HepG2 (cell line): ENCODE results near the gene UBE2QL1. TPM values are rescaled to one million over a fixed set of nuclear protein-coding genes. Genes with fewer than 3 reads are reported as not detected.

Experiments used
- ATAC-seq: fragments of 200-7000 bp; cut with Tn5 transposase; 3 replicates; pipeline ENCODE4 v1.9.1; 2020; ENCODE audit warnings: mild to moderate bottlenecking, moderate library complexity
- BruUV-seq: library from RNA; stranded (reverse); fragments of 400-500 nt; replicated peaks from 2 replicates; lab custom pipeline; 2021; lab: Mats Ljungman, UMichigan
- CTCF ChIA-PET: fragments of 300-600 bp; formaldehyde crosslinking; extraction: SDS; loops from one replicate; lab custom pipeline; 2021; ENCODE audit warnings: low total read pairs, inconsistent platforms, low intra/inter-chr PET ratio; lab: Yijun Ruan, JAX
- POLR2A ChIA-PET: fragments of 350-600 bp; sonication (Branson Sonifier 250); formaldehyde crosslinking; loops from one replicate; lab custom pipeline; 2020; ENCODE audit warnings: antibody characterized with exemption, inconsistent platforms; lab: Yijun Ruan, JAX
- DNase-seq: peaks from one replicate; pipeline ENCODE4 v3.0.0-alpha.2; 2015; ENCODE audit warnings: low spot score
- FAIRE-seq: peaks from 3 replicates; lab custom pipeline; 2011; peaks lifted over from hg19 to GRCh38; lab: Jason Lieb, UNC
- H2AFZ ChIP-seq: one replicate; pipeline ENCODE4 v1.6.1; 2011; ENCODE audit warnings: low read length, inconsistent platforms
- H3K27ac ChIP-seq: fragments of 300-600 bp; 3 replicates; pipeline ENCODE4 v1.8.0; 2011; ENCODE audit warnings: mixed run types, mild to moderate bottlenecking, mixed read lengths, low read length, inconsistent platforms; ENCODE audit not compliant: insufficient read depth; ENCODE audit errors: extremely low read length
- H3K27me3 ChIP-seq, 2 experiments: fragments of 200-600 bp in 1 of 2; 2 replicates in 1 of 2; 3 replicates in 1 of 2; pipeline versions ENCODE4 v1.6.0 to v1.8.0; 2011; ENCODE audit warnings: low read length in 2 of 2, mild to moderate bottlenecking in 2 of 2, moderate library complexity in 2 of 2, inconsistent platforms in 1 of 2; ENCODE audit not compliant: insufficient read depth in 2 of 2, control insufficient read depth in 1 of 2
- H3K36me3 ChIP-seq, 2 experiments: fragments of 200-600 bp in 1 of 2; replicated peaks in 1 of 2; 2 replicates in 1 of 2; 3 replicates in 1 of 2; pipeline versions ENCODE4 v1.5.1 to v1.8.0; 2011; ENCODE audit warnings: low read length in 2 of 2, inconsistent platforms in 1 of 2; ENCODE audit not compliant: insufficient read depth in 2 of 2, control insufficient read depth in 1 of 2
- H3K4me1 ChIP-seq: 2 replicates; pipeline ENCODE4 v1.5.1; 2012; ENCODE audit warnings: low read length, inconsistent platforms; ENCODE audit not compliant: insufficient read depth
- H3K4me2 ChIP-seq: 2 replicates; pipeline ENCODE4 v1.6.0; 2011; ENCODE audit warnings: low read depth, low read length, inconsistent platforms
- H3K4me3 ChIP-seq, 3 experiments: fragments of 200-600 bp in 1 of 3; sonication (generic), shearing (Covaris generic) in 1 of 3; replicated peaks in 1 of 3; 2 replicates each; pipeline ENCODE4 v1.5.1; 2011 to 2016; ENCODE audit warnings: low read length in 3 of 3, inconsistent platforms in 2 of 3, low read depth in 2 of 3, mild to moderate bottlenecking in 2 of 3, control low read depth in 1 of 3, mixed read lengths in 1 of 3; ENCODE audit not compliant: insufficient read depth in 1 of 3
- H3K79me2 ChIP-seq: one replicate; pipeline ENCODE4 v1.6.1; 2011; ENCODE audit warnings: low read length, inconsistent platforms; ENCODE audit not compliant: insufficient read depth
- H3K9ac ChIP-seq: 2 replicates; pipeline ENCODE4 v1.6.0; 2011; ENCODE audit warnings: mild to moderate bottlenecking, low read depth, low read length, inconsistent platforms; ENCODE audit not compliant: insufficient read depth
- H3K9me3 ChIP-seq: 2 replicates; pipeline ENCODE4 v1.5.1; 2012; ENCODE audit warnings: mild to moderate bottlenecking, low read length
- H4K20me1 ChIP-seq: 2 replicates; pipeline ENCODE4 v1.6.0; 2011; ENCODE audit warnings: inconsistent platforms, mild to moderate bottlenecking, low read length, moderate library complexity; ENCODE audit not compliant: insufficient read depth
- CHD2 ChIP-seq: IDR thresholded peaks from 2 replicates; pipeline ENCODE4 v1.6.1; 2011; ENCODE audit warnings: low read depth, low read length, improper control_type of control experiment
- GPN1 ChIP-seq: sonication (generic); formaldehyde crosslinking; IDR thresholded peaks from 2 replicates; pipeline ENCODE4 v1.5.1; 2020; ENCODE audit warnings: missing genetic modification reagents, borderline replicate concordance
- NR2F1 ChIP-seq, 2 experiments: fragments of 450-650 bp in 1 of 2; formaldehyde crosslinking in 1 of 2; IDR thresholded peaks; 2 replicates each; pipeline versions ENCODE4 v1.5.0 to v1.6.1; 2016 to 2020; ENCODE audit warnings: mild to moderate bottlenecking in 1 of 2, missing compliant biosample characterization in 1 of 2, missing genetic modification reagents in 1 of 2, moderate library complexity in 1 of 2
- RXRB ChIP-seq: IDR thresholded peaks from 2 replicates; pipeline ENCODE4 v1.6.1; 2016; ENCODE audit warnings: borderline replicate concordance, missing genetic modification reagents, missing compliant biosample characterization
- TOE1 ChIP-seq: sonication (generic); formaldehyde crosslinking; IDR thresholded peaks from 2 replicates; pipeline ENCODE4 v1.4.0; 2020; ENCODE audit warnings: mild to moderate bottlenecking, missing genetic modification reagents
- ZFP36 ChIP-seq: fragments of 150-350 bp; IDR thresholded peaks from 2 replicates; pipeline ENCODE4 v1.6.1; 2018; ENCODE audit warnings: borderline replicate concordance, low read length, low read depth; ENCODE audit not compliant: partially characterized antibody
- ZNF484 ChIP-seq: sonication (generic); formaldehyde crosslinking; IDR thresholded peaks from 2 replicates; pipeline ENCODE4 v1.5.1; 2020; ENCODE audit warnings: mild to moderate bottlenecking, low read depth, missing genetic modification reagents, borderline replicate concordance
- WGBS: methylation state at CpG from one replicate; pipeline ENCODE4 v1.1.6; 2017; ENCODE audit warnings: low lambda C conversion rate; 5-methylcytosine and 5-hydroxymethylcytosine counted together
- in situ Hi-C: cut with HindIII; loops from 2 replicates; pipeline ENCODE4 v1.10.0; 2017; ENCODE audit warnings: low pct_unique_long_range_greater_than_20kb; ENCODE audit not compliant: extremely low pct_ligation_motif_present
- intact Hi-C: fragments of 100-400 bp; cut with micrococcal nuclease; formaldehyde crosslinking; loops from one replicate; pipeline ENCODE4 v1.10.0; 2022; ENCODE audit not compliant: unreplicated experiment
- polyA plus RNA-seq, 8 experiments: library from polyadenylated mRNA; depleted of rRNA in 3 of 8; stranded (reverse) in 7 of 8; unstranded in 1 of 8; fragments of >200 nt; fragmentation: Illumina TruSeq in 4 of 8; extraction: Trizol in 4 of 8; gene quantifications; 2 replicates each; pipeline versions ENCODE4 v1.2.1 to v1.2.3, GENCODE V29; 2011 to 2016; ENCODE audit warnings: low read depth in 4 of 8, missing spikeins in 1 of 8, mixed read lengths in 1 of 8; ENCODE audit not compliant: insufficient read depth in 1 of 8
- total RNA-seq, 5 experiments: library from RNA; depleted of rRNA; stranded (reverse); fragments of >200 nt; fragmentation: Illumina TruSeq; extraction: Trizol; gene quantifications; 2 replicates each; pipeline ENCODE4 v1.2.3, GENCODE V29; 2016; ENCODE audit warnings: low read depth in 1 of 5
- TF ChIP-seq, protein P1 (sequence below): sonication (generic); formaldehyde crosslinking; IDR thresholded peaks from 2 replicates; pipeline ENCODE4 v1.4.0; 2020; ENCODE audit warnings: missing genetic modification reagents
- TF ChIP-seq, protein P2 (sequence below): sonication (generic); formaldehyde crosslinking; IDR thresholded peaks from 2 replicates; pipeline ENCODE4 v1.5.0; 2020; ENCODE audit warnings: missing genetic modification reagents
- TF ChIP-seq, protein P3 (sequence below): sonication (generic); formaldehyde crosslinking; IDR thresholded peaks from 2 replicates; pipeline ENCODE4 v1.9.0; 2021; ENCODE audit warnings: missing genetic modification reagents, mild to moderate bottlenecking, borderline replicate concordance
- TF ChIP-seq, protein P4 (sequence below): sonication (generic); formaldehyde crosslinking; IDR thresholded peaks from 2 replicates; pipeline ENCODE4 v1.4.0; 2020; ENCODE audit warnings: missing genetic modification reagents
- TF ChIP-seq, protein P5 (sequence below): sonication (generic); formaldehyde crosslinking; IDR thresholded peaks from 2 replicates; pipeline ENCODE4 v1.8.1; 2023; ENCODE audit warnings: missing genetic modification reagents, mild to moderate bottlenecking, borderline replicate concordance
- TF ChIP-seq, protein P6 (sequence below): sonication (generic); formaldehyde crosslinking; IDR thresholded peaks from 2 replicates; pipeline ENCODE4; 2020; ENCODE audit warnings: missing genetic modification reagents, mild to moderate bottlenecking, borderline replicate concordance
- TF ChIP-seq, protein P7 (sequence below): sonication (generic); formaldehyde crosslinking; IDR thresholded peaks from 2 replicates; pipeline ENCODE4 v1.5.1; 2020; ENCODE audit warnings: missing genetic modification reagents, mild to moderate bottlenecking, borderline replicate concordance

The UBE2QL1 gene
- total and polyA plus RNA-seq, 2 of the 13 experiments (the other 11 are each of a cell fraction or from before 2014, with no cell fraction given): not detected

DNA sequence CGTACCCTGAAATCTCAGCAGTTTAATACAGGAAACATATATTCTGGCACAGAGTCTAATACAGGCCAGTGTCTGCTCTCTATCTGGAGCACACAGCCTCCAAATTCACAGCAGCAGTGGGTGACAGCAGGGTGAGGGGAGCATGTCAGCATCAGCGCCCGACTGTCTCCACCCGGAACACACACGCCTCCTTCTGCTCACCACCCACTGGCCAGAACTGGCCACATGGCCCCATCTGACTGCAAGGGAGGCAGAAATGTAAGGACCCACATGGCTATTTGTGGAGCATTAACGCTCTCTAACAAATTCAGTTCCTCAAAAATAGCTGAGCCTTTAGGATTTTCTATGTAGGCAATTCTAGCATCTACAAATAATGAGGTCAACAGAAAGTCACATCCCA lies 24.6 kb downstream of the UBE2QL1 start:
- no peaks in the 10 kb centered on the region for H3K36me3 ChIP-seq
- no peak for FAIRE-seq
- TF ChIP-seq, protein P1, sequence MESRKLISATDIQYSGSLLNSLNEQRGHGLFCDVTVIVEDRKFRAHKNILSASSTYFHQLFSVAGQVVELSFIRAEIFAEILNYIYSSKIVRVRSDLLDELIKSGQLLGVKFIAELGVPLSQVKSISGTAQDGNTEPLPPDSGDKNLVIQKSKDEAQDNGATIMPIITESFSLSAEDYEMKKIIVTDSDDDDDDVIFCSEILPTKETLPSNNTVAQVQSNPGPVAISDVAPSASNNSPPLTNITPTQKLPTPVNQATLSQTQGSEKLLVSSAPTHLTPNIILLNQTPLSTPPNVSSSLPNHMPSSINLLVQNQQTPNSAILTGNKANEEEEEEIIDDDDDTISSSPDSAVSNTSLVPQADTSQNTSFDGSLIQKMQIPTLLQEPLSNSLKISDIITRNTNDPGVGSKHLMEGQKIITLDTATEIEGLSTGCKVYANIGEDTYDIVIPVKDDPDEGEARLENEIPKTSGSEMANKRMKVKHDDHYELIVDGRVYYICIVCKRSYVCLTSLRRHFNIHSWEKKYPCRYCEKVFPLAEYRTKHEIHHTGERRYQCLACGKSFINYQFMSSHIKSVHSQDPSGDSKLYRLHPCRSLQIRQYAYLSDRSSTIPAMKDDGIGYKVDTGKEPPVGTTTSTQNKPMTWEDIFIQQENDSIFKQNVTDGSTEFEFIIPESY (CRISPR knock-in tag): no peak
- TF ChIP-seq, protein P2, sequence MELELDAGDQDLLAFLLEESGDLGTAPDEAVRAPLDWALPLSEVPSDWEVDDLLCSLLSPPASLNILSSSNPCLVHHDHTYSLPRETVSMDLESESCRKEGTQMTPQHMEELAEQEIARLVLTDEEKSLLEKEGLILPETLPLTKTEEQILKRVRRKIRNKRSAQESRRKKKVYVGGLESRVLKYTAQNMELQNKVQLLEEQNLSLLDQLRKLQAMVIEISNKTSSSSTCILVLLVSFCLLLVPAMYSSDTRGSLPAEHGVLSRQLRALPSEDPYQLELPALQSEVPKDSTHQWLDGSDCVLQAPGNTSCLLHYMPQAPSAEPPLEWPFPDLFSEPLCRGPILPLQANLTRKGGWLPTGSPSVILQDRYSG (CRISPR knock-in tag): no peak
- TF ChIP-seq, protein P3, sequence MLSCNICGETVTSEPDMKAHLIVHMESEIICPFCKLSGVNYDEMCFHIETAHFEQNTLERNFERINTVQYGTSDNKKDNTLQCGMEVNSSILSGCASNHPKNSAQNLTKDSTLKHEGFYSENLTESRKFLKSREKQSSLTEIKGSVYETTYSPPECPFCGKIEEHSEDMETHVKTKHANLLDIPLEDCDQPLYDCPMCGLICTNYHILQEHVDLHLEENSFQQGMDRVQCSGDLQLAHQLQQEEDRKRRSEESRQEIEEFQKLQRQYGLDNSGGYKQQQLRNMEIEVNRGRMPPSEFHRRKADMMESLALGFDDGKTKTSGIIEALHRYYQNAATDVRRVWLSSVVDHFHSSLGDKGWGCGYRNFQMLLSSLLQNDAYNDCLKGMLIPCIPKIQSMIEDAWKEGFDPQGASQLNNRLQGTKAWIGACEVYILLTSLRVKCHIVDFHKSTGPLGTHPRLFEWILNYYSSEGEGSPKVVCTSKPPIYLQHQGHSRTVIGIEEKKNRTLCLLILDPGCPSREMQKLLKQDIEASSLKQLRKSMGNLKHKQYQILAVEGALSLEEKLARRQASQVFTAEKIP (CRISPR knock-in tag): no peak
- TF ChIP-seq, protein P4, sequence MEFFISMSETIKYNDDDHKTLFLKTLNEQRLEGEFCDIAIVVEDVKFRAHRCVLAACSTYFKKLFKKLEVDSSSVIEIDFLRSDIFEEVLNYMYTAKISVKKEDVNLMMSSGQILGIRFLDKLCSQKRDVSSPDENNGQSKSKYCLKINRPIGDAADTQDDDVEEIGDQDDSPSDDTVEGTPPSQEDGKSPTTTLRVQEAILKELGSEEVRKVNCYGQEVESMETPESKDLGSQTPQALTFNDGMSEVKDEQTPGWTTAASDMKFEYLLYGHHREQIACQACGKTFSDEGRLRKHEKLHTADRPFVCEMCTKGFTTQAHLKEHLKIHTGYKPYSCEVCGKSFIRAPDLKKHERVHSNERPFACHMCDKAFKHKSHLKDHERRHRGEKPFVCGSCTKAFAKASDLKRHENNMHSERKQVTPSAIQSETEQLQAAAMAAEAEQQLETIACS: no peak
- no peak for TF ChIP-seq GPN1 (CRISPR knock-in tag)
- no peak for TF ChIP-seq ZNF484 (CRISPR knock-in tag)
- TF ChIP-seq, protein P5, sequence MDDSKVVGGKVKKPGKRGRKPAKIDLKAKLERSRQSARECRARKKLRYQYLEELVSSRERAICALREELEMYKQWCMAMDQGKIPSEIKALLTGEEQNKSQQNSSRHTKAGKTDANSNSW (CRISPR knock-in tag): no peak
- TF ChIP-seq, protein P6, sequence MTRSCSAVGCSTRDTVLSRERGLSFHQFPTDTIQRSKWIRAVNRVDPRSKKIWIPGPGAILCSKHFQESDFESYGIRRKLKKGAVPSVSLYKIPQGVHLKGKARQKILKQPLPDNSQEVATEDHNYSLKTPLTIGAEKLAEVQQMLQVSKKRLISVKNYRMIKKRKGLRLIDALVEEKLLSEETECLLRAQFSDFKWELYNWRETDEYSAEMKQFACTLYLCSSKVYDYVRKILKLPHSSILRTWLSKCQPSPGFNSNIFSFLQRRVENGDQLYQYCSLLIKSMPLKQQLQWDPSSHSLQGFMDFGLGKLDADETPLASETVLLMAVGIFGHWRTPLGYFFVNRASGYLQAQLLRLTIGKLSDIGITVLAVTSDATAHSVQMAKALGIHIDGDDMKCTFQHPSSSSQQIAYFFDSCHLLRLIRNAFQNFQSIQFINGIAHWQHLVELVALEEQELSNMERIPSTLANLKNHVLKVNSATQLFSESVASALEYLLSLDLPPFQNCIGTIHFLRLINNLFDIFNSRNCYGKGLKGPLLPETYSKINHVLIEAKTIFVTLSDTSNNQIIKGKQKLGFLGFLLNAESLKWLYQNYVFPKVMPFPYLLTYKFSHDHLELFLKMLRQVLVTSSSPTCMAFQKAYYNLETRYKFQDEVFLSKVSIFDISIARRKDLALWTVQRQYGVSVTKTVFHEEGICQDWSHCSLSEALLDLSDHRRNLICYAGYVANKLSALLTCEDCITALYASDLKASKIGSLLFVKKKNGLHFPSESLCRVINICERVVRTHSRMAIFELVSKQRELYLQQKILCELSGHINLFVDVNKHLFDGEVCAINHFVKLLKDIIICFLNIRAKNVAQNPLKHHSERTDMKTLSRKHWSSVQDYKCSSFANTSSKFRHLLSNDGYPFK (CRISPR knock-in tag): no peak
- no peak for TF ChIP-seq TOE1 (CRISPR knock-in tag)
- TF ChIP-seq NR2F1 (CRISPR knock-in tag; IDR thresholded peaks at IDR 0.05): no peak
- no peak for TF ChIP-seq RXRB (CRISPR knock-in tag)
- TF ChIP-seq ZFP36: no peak
- TF ChIP-seq, protein P7, sequence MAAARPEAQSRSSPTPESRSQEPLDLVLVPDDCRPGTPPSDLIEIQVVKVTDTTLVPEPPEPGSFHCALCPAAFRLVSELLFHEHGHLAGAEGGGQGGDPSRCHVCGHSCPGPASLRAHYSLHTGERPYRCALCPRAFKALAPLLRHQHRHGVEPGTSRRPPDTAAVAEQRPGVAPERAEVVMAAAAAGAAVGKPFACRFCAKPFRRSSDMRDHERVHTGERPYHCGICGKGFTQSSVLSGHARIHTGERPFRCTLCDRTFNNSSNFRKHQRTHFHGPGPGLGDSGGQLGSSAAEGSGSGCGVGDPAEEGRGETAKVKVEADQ (CRISPR knock-in tag): no peak
- no peak for TF ChIP-seq CHD2

More for the DNA sequence above, 24.6 kb downstream of the UBE2QL1 start:
- 40% methylated on average over 2 of the region's 6 CpGs for WGBS
- DNase-seq (no peak), ATAC-seq (no peak)
- ChIA-PET CTCF (no interaction called here), POLR2A (no interaction called here)
- no TSS peak for BruUV-seq
- H3K4me3 ChIP-seq: no peak overlapping the region
- no peak overlapping the region for H3K9ac ChIP-seq
- H3K4me1 ChIP-seq: no peaks in the 10 kb centered on the region
- H4K20me1 ChIP-seq: no peaks in the 10 kb centered on the region
- H3K79me2 ChIP-seq: no peaks in the 10 kb centered on the region
- no peak overlapping the region for H2AFZ ChIP-seq
- H3K27me3 ChIP-seq: peaks cover 0 to 13% of the 10 kb centered on the region in 2 experiments; a peak in 1 of 5 replicates
- intact Hi-C loops (no loop called here), in situ Hi-C loops (no loop called here)
- H3K4me2 ChIP-seq: no peak overlapping the region
- H3K9me3 ChIP-seq: no peaks in the 10 kb centered on the region
- no peak overlapping the region for H3K27ac ChIP-seq
